ENCODE measurements around the gene PCDH9.

PCDH9 gene

DNA sequence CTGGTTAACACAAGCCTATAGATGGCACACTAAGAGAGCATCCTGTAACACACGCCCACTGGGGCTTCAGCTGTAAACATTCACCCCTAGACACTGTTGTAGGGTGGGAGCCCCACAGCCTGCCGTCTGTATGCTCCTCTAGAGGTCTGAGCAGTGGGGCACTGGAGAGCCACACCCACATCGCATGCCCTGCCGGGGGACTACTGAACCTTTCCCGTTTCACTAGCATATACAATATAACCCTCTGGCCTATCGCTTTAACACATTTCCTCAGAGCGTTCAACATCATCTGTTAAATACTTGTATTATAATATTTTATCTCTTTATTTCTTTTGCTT lies 73.4 kb downstream of the PCDH9 start:
- ATAC-seq: no peak
- Mint-ChIP-seq H3K27ac (no peak overlapping the region), H3K9me3 (no peaks in the 10 kb centered on the region)

DNA sequence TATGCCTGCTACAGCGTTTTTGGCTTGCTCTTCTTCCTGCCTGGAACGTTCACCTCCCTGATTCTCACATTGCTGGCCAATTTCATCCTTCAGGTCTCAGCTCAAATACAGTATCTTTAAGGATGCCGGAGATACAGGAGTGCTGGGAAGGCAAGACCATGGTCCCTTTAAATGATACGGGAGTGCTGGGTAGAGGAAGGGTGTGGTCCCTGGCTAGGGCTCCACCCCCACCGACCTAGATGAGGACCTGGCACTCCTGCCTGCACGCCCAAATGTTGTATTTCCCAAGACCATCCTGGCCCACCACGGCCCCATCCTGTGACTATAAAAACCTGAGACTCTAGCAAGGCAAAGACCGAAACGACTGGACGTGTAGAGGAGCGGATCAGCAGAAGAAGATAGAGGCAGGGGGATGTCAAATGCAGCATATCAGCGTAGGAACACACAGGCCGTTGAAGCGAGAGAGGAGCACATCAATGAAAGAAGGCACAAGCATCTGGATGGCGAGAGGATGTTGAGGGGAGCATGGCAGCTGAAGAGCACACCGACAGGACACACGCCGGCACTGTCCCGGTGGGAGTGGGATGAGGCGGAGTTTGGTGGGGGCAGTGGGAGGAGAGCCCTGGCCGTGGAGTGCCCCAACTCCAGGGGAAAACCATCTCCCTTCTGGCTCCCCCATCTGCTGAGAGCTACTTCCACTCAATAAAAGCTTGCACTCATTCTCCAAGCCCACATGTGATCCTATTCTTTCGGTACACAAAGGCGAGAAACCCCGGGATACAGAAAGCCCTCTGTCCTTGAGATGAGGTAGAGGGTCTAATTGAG lies 74.0 kb downstream of the PCDH9 start:
- ATAC-seq: no peak
- H3K4me3 Mint-ChIP-seq: no peak overlapping the region

More for the DNA sequence above, 73.4 kb downstream of the PCDH9 start:
- Mint-ChIP-seq H3K4me1 (no peaks in the 10 kb centered on the region), H3K27me3 (no peaks in the 10 kb centered on the region), H3K36me3 (ENCODE audit: low read depth) (no peaks in the 10 kb centered on the region), H3K4me3 (no peak overlapping the region)
- no peak for DNase-seq

DNA sequence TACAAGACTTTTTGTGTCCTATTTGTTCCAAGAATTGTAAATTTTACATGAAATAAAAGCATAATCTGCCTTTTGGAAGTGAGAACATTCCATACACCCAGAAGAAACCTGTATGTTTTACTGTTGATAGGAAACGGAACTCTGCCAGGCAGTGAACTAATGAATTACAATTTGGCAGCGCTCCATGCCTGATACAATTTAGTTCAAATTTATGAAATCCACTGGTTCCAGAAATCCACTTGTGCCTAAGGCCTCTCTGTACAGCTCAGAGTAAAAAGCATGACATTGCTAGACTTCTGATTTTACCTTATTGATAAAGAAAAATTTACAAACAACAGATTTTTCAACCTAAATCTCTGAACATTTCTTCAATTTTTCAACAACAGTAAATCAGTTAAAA lies 78.1 kb downstream of the PCDH9 start:
- Mint-ChIP-seq H3K4me3 (no peak overlapping the region), H3K27me3 (no peaks in the 10 kb centered on the region), H3K36me3 (ENCODE audit: low read depth) (no peaks in the 10 kb centered on the region), H3K4me1 (peaks cover 3% of the 10 kb centered on the region), H3K27ac (no peak overlapping the region), H3K9me3 (no peaks in the 10 kb centered on the region)
- no peak for DNase-seq
- no peak for ATAC-seq

More for the DNA sequence above, 74.0 kb downstream of the PCDH9 start:
- Mint-ChIP-seq H3K4me1 (no peaks in the 10 kb centered on the region), H3K36me3 (ENCODE audit: low read depth) (no peaks in the 10 kb centered on the region), H3K9me3 (no peaks in the 10 kb centered on the region), H3K27ac (no peak overlapping the region), H3K27me3 (no peaks in the 10 kb centered on the region)
- DNase-seq: no peak

DNA sequence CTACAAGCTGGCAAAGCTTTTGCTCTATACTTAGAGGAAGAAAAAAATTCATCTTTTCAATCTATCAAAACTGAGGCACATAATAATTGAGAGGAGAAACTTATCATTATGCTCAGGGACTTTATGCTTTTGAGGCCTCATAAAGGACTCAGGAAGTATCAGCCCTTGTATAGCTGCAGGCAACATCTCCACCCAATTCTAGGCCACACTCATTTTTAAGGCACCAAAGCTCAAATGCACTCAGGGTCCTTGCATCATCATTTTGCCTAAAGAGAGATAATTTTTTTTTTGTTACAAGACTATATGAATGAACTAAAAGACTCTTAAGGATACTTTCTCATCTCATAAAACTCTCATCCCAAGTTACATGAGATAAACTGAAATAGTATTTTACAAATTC lies 78.5 kb downstream of the PCDH9 start:
- ATAC-seq (no peak), DNase-seq (no peak)
- H3K27me3 Mint-ChIP-seq: no peaks in the 10 kb centered on the region
- H3K9me3 Mint-ChIP-seq: no peaks in the 10 kb centered on the region
- H3K36me3 Mint-ChIP-seq (ENCODE audit: low read depth): no peaks in the 10 kb centered on the region
- no peak overlapping the region for H3K27ac Mint-ChIP-seq
- H3K4me3 Mint-ChIP-seq: no peak overlapping the region
- H3K4me1 Mint-ChIP-seq: peaks cover 4% of the 10 kb centered on the region

DNA sequence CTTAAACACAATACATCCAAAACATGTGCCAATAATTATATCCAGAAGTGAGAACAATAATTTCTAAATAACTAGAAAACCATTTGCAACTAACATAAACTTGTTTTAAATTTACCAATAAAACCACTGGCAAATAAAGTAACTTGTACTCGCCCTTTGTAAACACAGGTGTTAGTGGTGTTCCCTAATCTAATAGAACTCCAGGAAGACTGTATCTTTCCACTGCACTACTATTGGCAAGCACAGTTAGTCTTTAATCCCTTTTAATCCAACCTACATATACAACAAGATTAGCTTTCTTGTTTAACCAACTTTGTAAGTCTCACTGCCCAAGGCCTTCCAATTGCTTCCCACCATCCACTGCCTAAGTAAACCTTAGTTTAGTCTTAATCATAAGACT lies 79.5 kb downstream of the PCDH9 start:
- Mint-ChIP-seq H3K4me3 (no peak overlapping the region), H3K4me1 (peaks cover 4% of the 10 kb centered on the region), H3K27me3 (no peaks in the 10 kb centered on the region), H3K9me3 (no peaks in the 10 kb centered on the region), H3K27ac (no peak overlapping the region), H3K36me3 (ENCODE audit: low read depth) (no peaks in the 10 kb centered on the region)
- DNase-seq (no peak), ATAC-seq (no peak)

DNA sequence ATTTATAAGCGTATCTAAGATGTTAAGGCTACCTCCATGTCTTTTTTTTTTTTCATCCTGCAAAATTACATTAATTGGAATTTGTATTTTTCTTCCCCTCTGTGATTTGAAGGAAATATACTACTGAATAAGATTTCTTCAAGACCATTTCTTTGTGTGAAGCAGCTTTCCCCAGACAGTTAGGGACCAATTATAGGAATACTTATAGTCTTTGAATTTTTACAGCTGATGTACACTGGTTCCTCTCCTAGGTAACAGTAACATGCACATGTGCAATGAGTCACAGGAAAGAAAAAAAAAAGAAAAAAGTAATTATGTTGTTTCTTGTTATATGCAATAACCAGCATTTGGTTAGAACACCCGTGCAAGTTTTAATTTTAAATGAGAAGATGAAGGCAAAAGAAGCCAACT lies 82.0 kb downstream of the PCDH9 start:
- ATAC-seq: no peak
- no peak overlapping the region for H3K4me3 Mint-ChIP-seq
- no peaks in the 10 kb centered on the region for H3K27me3 Mint-ChIP-seq
- H3K27ac Mint-ChIP-seq: no peak overlapping the region
- H3K9me3 Mint-ChIP-seq: no peaks in the 10 kb centered on the region
- no peaks in the 10 kb centered on the region for H3K36me3 Mint-ChIP-seq (ENCODE audit: low read depth)
- DNase-seq: no peak
- peaks cover 4% of the 10 kb centered on the region for H3K4me1 Mint-ChIP-seq

DNA sequence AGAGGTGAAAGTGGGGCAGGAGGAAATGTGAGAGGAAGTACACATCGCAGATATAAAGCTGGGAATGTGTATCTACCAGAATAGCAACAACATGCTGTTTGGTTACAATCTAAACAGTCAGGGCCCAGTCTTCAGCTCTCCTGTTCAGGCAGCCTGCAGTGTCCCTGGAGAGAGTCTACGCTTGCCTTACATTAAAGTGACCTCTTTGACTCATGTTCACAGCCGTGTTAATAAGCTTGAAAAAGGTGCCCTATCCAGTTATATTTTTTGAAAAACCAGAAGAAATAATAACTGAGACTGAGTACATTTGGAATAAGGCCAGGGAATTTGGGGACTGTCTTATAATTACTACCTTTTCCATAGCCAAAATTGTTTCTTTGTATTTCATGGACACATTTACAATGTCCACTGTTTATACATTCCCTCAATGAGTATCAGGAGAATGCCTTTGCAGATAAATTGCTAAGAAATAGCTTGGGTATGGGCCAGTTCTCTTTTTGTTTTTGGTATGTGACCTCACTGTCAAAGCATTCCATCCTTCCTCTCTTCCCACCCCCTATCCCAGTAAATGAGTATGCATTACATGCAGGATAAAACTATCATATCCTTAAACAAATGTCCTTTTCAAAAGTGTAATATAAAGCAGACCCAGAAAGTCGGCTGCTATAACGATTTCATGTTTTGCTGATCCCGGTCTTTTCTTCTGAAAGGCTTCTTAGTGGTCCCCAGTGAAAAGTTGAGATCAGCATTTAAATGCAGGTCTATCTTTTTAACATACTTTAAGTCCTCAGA lies 82.6 kb downstream of the PCDH9 start:
- no peak overlapping the region for H3K4me3 Mint-ChIP-seq
- H3K27me3 Mint-ChIP-seq: no peaks in the 10 kb centered on the region
- no peaks in the 10 kb centered on the region for H3K36me3 Mint-ChIP-seq (ENCODE audit: low read depth)
- ATAC-seq: no peak
- no peak overlapping the region for H3K27ac Mint-ChIP-seq
- H3K4me1 Mint-ChIP-seq: peaks cover 4% of the 10 kb centered on the region
- no peak for DNase-seq
- no peaks in the 10 kb centered on the region for H3K9me3 Mint-ChIP-seq

DNA sequence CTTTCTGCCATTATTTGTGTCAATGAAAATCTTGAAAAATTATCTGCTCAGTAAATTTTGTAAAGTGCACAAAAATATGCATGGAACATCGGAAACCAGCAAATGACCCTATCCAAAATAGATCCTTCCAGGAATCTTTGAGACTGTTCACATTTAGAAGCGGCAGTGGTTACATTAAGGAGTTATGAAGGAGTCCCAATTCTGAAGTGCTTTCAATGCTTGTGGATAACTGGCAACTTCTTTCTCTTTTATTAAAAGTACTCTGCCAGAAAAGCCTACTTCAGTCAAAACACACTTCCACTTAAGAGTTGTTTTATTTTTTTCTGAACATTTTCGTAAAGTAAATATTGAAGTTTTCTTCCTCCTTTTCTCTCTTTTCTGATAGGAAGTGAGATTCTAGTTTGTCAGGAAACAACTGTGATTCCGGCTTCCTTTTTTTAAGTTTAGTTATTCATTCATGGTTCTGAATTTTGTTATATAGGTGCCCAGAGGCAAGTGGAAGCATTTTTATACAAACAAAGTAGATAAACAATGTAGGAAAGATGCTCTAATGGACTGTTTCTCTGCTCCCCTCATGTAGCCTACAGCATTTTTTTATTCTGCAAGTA lies 83.5 kb downstream of the PCDH9 start:
- Mint-ChIP-seq H3K36me3 (ENCODE audit: low read depth) (no peaks in the 10 kb centered on the region), H3K9me3 (no peaks in the 10 kb centered on the region), H3K4me3 (no peak overlapping the region), H3K4me1 (peaks cover 4% of the 10 kb centered on the region), H3K27me3 (no peaks in the 10 kb centered on the region), H3K27ac (no peak overlapping the region)
- ATAC-seq: no peak
- DNase-seq: no peak

DNA sequence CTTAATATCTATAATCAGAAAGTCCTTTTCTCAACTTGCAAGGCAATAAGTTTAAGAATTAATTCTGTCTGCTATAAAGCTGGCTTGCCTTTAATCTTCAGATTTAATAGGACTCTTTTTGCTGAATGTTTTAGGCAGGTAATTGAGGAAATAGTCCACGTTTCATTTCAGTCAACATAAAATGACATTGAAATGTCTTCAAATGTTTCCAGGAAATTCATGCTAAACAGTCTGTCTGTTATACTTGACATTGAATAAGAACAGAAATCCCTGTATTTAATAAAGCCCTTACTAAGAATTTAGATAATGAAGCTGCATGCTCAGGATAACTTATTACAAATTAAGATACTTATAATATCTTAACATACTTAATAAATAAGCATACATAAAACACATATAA lies 84.2 kb downstream of the PCDH9 start:
- DNase-seq: no peak
- no peak for ATAC-seq
- Mint-ChIP-seq H3K9me3 (no peaks in the 10 kb centered on the region), H3K27me3 (no peaks in the 10 kb centered on the region), H3K36me3 (ENCODE audit: low read depth) (no peaks in the 10 kb centered on the region), H3K27ac (no peak overlapping the region), H3K4me1 (peaks cover 4% of the 10 kb centered on the region), H3K4me3 (no peak overlapping the region)

DNA sequence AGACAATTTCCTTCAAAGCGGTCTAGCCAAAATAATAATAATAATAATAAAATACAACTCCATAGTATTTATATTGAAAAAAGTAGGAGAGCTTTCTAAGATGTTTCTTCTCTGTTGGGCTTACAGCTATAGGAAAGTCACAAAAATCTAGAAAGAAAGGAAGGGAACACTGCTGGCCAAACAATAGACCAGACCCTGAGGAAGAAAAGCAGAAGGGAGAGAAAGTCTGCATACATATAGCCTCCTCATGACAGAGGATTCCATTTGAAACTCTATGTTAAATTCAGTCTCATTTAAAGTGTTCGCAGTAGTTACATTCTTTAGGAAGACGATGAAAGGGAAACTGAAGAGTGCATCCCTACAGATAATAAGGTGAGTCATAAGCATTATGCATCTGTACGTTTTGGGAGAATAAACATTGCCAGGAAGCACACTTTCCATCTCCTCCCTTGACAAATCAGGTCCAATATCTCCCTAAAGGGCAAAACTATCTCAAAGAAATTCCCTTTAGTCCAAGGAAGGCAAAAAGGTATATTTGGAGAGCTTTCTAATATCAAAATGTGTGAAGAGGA lies 86.5 kb downstream of the PCDH9 start:
- no peak for ATAC-seq
- DNase-seq: no peak
- H3K27ac Mint-ChIP-seq: no peak overlapping the region
- H3K36me3 Mint-ChIP-seq (ENCODE audit: low read depth): no peaks in the 10 kb centered on the region
- no peaks in the 10 kb centered on the region for H3K9me3 Mint-ChIP-seq
- H3K4me3 Mint-ChIP-seq: no peak overlapping the region
- no peaks in the 10 kb centered on the region for H3K27me3 Mint-ChIP-seq
- H3K4me1 Mint-ChIP-seq: peaks cover 4% of the 10 kb centered on the region

DNA sequence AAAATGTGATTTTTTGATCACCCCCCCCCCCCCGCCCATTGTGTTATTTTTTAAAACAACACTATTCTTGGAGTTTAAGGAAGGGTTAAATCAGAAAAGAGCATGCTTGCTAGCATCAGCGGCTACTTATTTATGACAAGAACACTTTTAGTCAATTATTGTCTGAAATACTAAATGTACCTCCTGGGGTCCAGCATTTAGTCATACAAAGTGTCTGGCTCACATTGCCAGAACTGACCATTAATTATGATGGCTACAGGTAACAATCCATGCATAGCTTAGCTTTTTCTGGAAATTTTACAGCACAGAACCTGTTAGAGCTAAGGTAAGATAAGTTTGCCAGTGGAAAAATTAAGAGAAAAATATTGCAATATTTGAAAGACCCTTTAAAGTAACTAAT lies 90.1 kb downstream of the PCDH9 start:
- DNase-seq (no peak), ATAC-seq (no peak)
- H3K27me3 Mint-ChIP-seq: no peaks in the 10 kb centered on the region
- H3K4me3 Mint-ChIP-seq: no peak overlapping the region
- H3K36me3 Mint-ChIP-seq (ENCODE audit: low read depth): no peaks in the 10 kb centered on the region
- H3K27ac Mint-ChIP-seq: no peak overlapping the region
- H3K4me1 Mint-ChIP-seq: no peaks in the 10 kb centered on the region
- H3K9me3 Mint-ChIP-seq: no peaks in the 10 kb centered on the region

DNA sequence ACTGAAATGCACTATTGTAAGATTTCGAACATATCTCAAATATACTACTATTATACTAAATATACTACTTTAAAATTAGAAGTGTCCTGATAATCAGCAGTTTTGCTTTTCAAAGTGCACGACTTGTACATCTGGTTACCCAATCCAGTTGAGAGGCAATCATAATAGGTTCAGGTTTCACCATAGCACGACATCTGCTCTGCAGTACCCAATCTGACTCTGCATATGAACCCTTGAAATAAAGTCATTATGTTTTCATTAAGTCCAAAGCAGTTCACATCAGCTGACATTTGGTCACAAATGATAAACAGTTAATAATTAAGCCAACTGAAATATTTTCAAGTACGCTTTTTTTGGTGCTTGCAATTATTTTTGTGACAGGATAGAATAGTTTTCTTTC lies 90.6 kb downstream of the PCDH9 start:
- no peak overlapping the region for H3K4me3 Mint-ChIP-seq
- no peaks in the 10 kb centered on the region for H3K9me3 Mint-ChIP-seq
- ATAC-seq (no peak), DNase-seq (no peak)
- H3K27ac Mint-ChIP-seq: no peak overlapping the region
- H3K27me3 Mint-ChIP-seq: no peaks in the 10 kb centered on the region
- H3K36me3 Mint-ChIP-seq (ENCODE audit: low read depth): no peaks in the 10 kb centered on the region
- H3K4me1 Mint-ChIP-seq: no peaks in the 10 kb centered on the region

DNA sequence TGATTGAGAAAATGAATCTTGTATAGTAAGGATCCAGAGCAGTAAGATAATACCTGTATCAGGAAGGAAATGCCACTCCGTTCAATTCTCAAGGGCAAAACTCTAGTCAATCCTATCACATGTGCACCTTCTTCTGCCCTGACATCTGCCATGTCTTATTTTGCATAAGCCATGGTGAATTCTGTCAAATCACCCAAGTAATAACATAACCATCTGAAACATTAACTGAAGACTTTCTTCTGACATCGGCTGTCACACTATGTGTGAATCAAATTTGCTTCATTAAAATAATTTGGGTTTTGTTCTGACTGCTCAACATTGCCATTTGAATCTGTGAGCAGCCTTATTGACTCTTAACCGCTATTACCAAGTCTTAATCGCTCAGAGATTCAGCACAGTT lies 91.2 kb downstream of the PCDH9 start:
- DNase-seq (no peak), ATAC-seq (no peak)
- Mint-ChIP-seq H3K27ac (no peak overlapping the region), H3K36me3 (ENCODE audit: low read depth) (no peaks in the 10 kb centered on the region), H3K4me1 (peaks cover 2% of the 10 kb centered on the region), H3K27me3 (no peaks in the 10 kb centered on the region), H3K9me3 (no peaks in the 10 kb centered on the region), H3K4me3 (no peak overlapping the region)

DNA sequence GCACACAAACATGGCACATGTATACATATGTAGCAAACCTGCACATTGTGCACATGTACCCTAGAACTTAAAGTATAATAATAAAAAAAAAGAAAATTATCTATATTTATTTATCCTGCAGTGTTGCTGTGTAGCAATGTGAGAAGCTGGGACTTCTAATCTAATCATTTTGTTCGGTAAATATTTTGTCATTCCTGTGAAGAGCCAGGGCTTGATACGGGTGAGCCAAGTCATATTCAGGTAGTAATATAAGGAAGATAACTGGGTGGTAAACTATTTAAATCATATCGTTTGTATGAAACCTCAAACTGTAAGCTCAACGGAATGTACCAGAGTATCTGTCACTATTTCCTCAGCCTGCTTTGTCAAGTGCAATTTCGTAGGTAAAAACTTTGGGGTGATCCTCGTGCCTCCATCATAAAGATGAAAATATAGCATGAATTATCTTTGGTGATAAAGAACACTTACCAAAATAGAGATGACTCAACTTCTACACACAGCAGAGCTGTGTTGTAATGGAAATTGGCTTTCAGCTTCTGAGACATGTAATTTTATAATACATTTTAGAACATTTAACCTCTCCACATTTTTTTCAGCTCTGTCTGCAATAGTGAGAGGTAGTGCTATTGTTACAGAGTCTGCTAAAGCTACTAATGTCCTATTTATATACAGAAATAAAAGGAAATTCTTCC lies 92.9 kb downstream of the PCDH9 start:
- H3K9me3 Mint-ChIP-seq: no peaks in the 10 kb centered on the region
- H3K27me3 Mint-ChIP-seq: no peaks in the 10 kb centered on the region
- H3K36me3 Mint-ChIP-seq (ENCODE audit: low read depth): no peaks in the 10 kb centered on the region
- no peak overlapping the region for H3K4me3 Mint-ChIP-seq
- peaks cover 2% of the 10 kb centered on the region for H3K4me1 Mint-ChIP-seq
- ATAC-seq (no peak), DNase-seq (no peak)
- H3K27ac Mint-ChIP-seq: no peak overlapping the region

All from activated naive CD8-positive, alpha-beta T cell treated with anti-CD3 and anti-CD28 coated beads, Interleukin-2, amount 50 U/mL, for 24 hours (primary cell).